Panc1 (cell line): Measurements from ENCODE around the gene MAP3K2. TPM values are rescaled to one million over a fixed set of nuclear protein-coding genes. Genes with fewer than 3 reads are reported as not detected.

Experiments used
- ATAC-seq: fragments of 200-7000 bp; cut with Tn5 transposase; 2 replicates; pipeline ENCODE4 v1.9.1; 2020; ENCODE audit warnings: mild to moderate bottlenecking, moderate library complexity
- BruUV-seq: library from RNA; stranded (reverse); fragments of 400-500 nt; replicated peaks from 2 replicates; lab custom pipeline; 2021; lab: Mats Ljungman, UMichigan
- CTCF ChIA-PET: fragments of 300-600 bp; sonication (Branson Sonifier 250); formaldehyde crosslinking; loops from one replicate; lab custom pipeline; 2022; ENCODE audit warnings: antibody characterized with exemption; lab: Charles Lee
- POLR2A ChIA-PET: fragments of 300-600 bp; sonication (Branson Sonifier 250); formaldehyde crosslinking; loops from one replicate; lab custom pipeline; 2022; ENCODE audit warnings: antibody characterized with exemption; lab: Charles Lee
- DNase-seq: peaks from one replicate; pipeline ENCODE4 v3.0.0-alpha.2; 2010; ENCODE audit warnings: low read depth, low spot score
- H3K27ac ChIP-seq: 2 replicates; pipeline ENCODE4 v1.5.1; 2011; ENCODE audit warnings: mild to moderate bottlenecking, low read length, inconsistent platforms
- H3K27me3 ChIP-seq: fragments of 200-500 bp; sonication (Bioruptor generic); 2 replicates; pipeline ENCODE4 v1.6.0; 2014; ENCODE audit warnings: low read length, inconsistent platforms; ENCODE audit not compliant: control insufficient read depth, insufficient read depth
- H3K36me3 ChIP-seq: fragments of 200-500 bp; sonication (Bioruptor generic); 2 replicates; pipeline ENCODE4 v1.5.1; 2014; ENCODE audit warnings: inconsistent platforms, mild to moderate bottlenecking, low read length, moderate library complexity; ENCODE audit not compliant: control insufficient read depth, insufficient read depth
- H3K4me1 ChIP-seq: 2 replicates; pipeline ENCODE4 v1.5.1; 2011; ENCODE audit warnings: inconsistent platforms, mild to moderate bottlenecking, low read length, moderate library complexity; ENCODE audit not compliant: control insufficient read depth, insufficient read depth
- H3K4me3 ChIP-seq, 2 experiments: 2 replicates each; pipeline ENCODE4 v1.5.1; 2011 to 2012; ENCODE audit warnings: low read depth in 2 of 2, low read length in 2 of 2, mild to moderate bottlenecking in 2 of 2, inconsistent platforms in 1 of 2, moderate library complexity in 1 of 2
- H3K9me3 ChIP-seq: fragments of 200-500 bp; sonication (Bioruptor generic); 2 replicates; pipeline ENCODE4 v1.5.1; 2014; ENCODE audit warnings: low read depth, mild to moderate bottlenecking, inconsistent platforms, low read length, moderate library complexity; ENCODE audit not compliant: control insufficient read depth, insufficient read depth
- POLR2AphosphoS5 ChIP-seq: IDR thresholded peaks from 2 replicates; pipeline ENCODE4 v1.6.1; 2012; ENCODE audit warnings: mild to moderate bottlenecking, low read depth, low read length, moderate library complexity
- REST ChIP-seq, 2 experiments: IDR thresholded peaks; 2 replicates each; pipeline ENCODE4 v1.6.1; 2011 to 2012; ENCODE audit warnings: low read depth in 2 of 2, control low read depth in 1 of 2, low read length in 1 of 2, mild to moderate bottlenecking in 1 of 2, moderate library complexity in 1 of 2; ENCODE audit not compliant: insufficient read depth in 1 of 2
- SIN3A ChIP-seq: IDR thresholded peaks from 2 replicates; pipeline ENCODE4 v1.6.1; 2012; ENCODE audit warnings: low read depth, mild to moderate bottlenecking, low read length, moderate library complexity, borderline replicate concordance; ENCODE audit not compliant: insufficient read depth
- TCF7L2 ChIP-seq: IDR thresholded peaks from 2 replicates; pipeline ENCODE4 v1.6.1; 2011; ENCODE audit warnings: mild to moderate bottlenecking, low read depth, low read length, inconsistent platforms
- in situ Hi-C: cut with HindIII; loops from 2 replicates; pipeline ENCODE4 v1.10.0; 2016; ENCODE audit warnings: low sequenced_read_pairs, low pct_unique_long_range_greater_than_20kb
- intact Hi-C: fragments of 100-400 bp; cut with micrococcal nuclease; formaldehyde crosslinking; loops from one replicate; pipeline ENCODE4 v1.10.0; 2022; ENCODE audit not compliant: unreplicated experiment
- total RNA-seq: library from RNA; stranded (reverse); gene quantifications from one replicate; pipeline ENCODE4 v1.2.1, GENCODE V29; 2021; ENCODE audit not compliant: unreplicated experiment
- TF ChIP-seq, protein P1 (sequence below): fragments of 450-650 bp; IDR thresholded peaks from 2 replicates; pipeline ENCODE4 v1.5.1; 2017; ENCODE audit warnings: mild to moderate bottlenecking

Gene MAP3K2
- total RNA-seq, 1 experiment from 2014 or later: 70.6 TPM

GRCh38 chr2:127382831-127383230 is 4.9 kb downstream of the MAP3K2 start:
- H3K9me3 ChIP-seq: no peaks in the 10 kb centered on the region
- no peak for DNase-seq
- no peak overlapping the region for H3K4me3 ChIP-seq
- H3K27me3 ChIP-seq: no peaks in the 10 kb centered on the region
- ChIA-PET POLR2A (no interaction called here), CTCF (no interaction called here)
- BruUV-seq: no TSS peak
- ATAC-seq: no peak
- no peaks in the 10 kb centered on the region for H3K36me3 ChIP-seq
- intact Hi-C loops (no loop called here), in situ Hi-C loops (no loop called here)
- H3K27ac ChIP-seq: no peak overlapping the region
- TF ChIP-seq TCF7L2 (no peak), POLR2AphosphoS5 (no peak), SIN3A (no peak), REST (IDR thresholded peaks at IDR 0.05; ENCODE audit: insufficient read depth in 1 of 2, low read depth in 2 of 2, low read length in 1 of 2) (no peak)
- TF ChIP-seq, protein P1, sequence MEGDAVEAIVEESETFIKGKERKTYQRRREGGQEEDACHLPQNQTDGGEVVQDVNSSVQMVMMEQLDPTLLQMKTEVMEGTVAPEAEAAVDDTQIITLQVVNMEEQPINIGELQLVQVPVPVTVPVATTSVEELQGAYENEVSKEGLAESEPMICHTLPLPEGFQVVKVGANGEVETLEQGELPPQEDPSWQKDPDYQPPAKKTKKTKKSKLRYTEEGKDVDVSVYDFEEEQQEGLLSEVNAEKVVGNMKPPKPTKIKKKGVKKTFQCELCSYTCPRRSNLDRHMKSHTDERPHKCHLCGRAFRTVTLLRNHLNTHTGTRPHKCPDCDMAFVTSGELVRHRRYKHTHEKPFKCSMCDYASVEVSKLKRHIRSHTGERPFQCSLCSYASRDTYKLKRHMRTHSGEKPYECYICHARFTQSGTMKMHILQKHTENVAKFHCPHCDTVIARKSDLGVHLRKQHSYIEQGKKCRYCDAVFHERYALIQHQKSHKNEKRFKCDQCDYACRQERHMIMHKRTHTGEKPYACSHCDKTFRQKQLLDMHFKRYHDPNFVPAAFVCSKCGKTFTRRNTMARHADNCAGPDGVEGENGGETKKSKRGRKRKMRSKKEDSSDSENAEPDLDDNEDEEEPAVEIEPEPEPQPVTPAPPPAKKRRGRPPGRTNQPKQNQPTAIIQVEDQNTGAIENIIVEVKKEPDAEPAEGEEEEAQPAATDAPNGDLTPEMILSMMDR: no peak
- peaks cover 27% of the 10 kb centered on the region for H3K4me1 ChIP-seq

DNA sequence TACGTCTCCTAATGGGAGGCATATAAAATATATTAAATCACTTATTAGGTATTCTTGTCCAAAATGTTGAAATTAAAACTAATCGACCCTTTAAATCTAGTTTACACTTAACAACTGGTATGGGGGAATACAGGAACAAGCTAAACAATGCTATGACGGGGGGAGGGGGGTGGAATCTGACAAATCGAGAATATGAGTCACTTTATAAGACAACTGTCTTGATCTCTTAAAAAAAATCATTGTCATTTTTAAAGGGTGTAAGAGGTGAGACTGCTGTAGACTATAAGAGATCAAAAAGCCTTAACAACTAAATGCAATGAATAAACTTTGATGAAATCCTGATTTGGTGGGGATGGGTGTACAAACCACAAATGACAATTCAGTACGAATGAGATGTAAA is 6.0 kb downstream of the MAP3K2 start:
- H3K4me1 ChIP-seq: peaks cover 27% of the 10 kb centered on the region
- H3K27me3 ChIP-seq: no peaks in the 10 kb centered on the region
- H3K27ac ChIP-seq: peak overlapping the region; percentile 31; the same call in 1 of the 2 replicates
- no peak overlapping the region for H3K4me3 ChIP-seq
- DNase-seq (no peak), ATAC-seq (no peak)
- BruUV-seq: no TSS peak
- TF ChIP-seq POLR2AphosphoS5: no peak
- TF ChIP-seq SIN3A: no peak
- no peak for TF ChIP-seq TCF7L2
- TF ChIP-seq, protein P1: no peak
- no peak for TF ChIP-seq REST (IDR thresholded peaks at IDR 0.05; ENCODE audit: insufficient read depth in 1 of 2, low read depth in 2 of 2, low read length in 1 of 2)
- H3K36me3 ChIP-seq: no peaks in the 10 kb centered on the region
- intact Hi-C loops: no loop called here
- ChIA-PET CTCF (no interaction called here), POLR2A (no interaction called here)
- in situ Hi-C loops: no loop called here
- no peaks in the 10 kb centered on the region for H3K9me3 ChIP-seq
